H9 (cell line): ENCODE results near the gene SERPING1. TPM values are rescaled to one million over a fixed set of nuclear protein-coding genes. Genes with fewer than 3 reads are reported as not detected.

Experiments used
- DNase-seq: peaks from one replicate; pipeline ENCODE4 v3.0.0-alpha.2; 2017
- H2AFZ ChIP-seq: one replicate; pipeline ENCODE4 v1.6.1; 2013; ENCODE audit warnings: mild to moderate bottlenecking, low read length, control low read depth, moderate library complexity
- H2AK5ac ChIP-seq: 2 replicates; pipeline ENCODE4 v1.6.1; 2013; ENCODE audit warnings: low read length, control low read depth, mixed read lengths; ENCODE audit not compliant: insufficient read length
- H2BK120ac ChIP-seq: one replicate; pipeline ENCODE4 v1.6.1; 2013; ENCODE audit warnings: low read depth, mild to moderate bottlenecking, low read length, control low read depth, inconsistent platforms; ENCODE audit not compliant: poor library complexity, severe bottlenecking
- H2BK12ac ChIP-seq: 2 replicates; pipeline ENCODE4 v1.6.1; 2013; ENCODE audit warnings: low read length, control low read depth, mixed read lengths, low read depth; ENCODE audit not compliant: insufficient read length
- H2BK15ac ChIP-seq: 2 replicates; pipeline ENCODE4 v1.6.1; 2013; ENCODE audit warnings: low read depth, low read length, control low read depth
- H2BK20ac ChIP-seq: one replicate; pipeline ENCODE4 v1.6.1; 2013; ENCODE audit warnings: low read depth, mild to moderate bottlenecking, low read length, control low read depth, inconsistent platforms; ENCODE audit not compliant: poor library complexity, severe bottlenecking
- H2BK5ac ChIP-seq: 2 replicates; pipeline ENCODE4 v1.6.1; 2013; ENCODE audit warnings: low read length, control low read depth, mixed read lengths; ENCODE audit not compliant: insufficient read length
- H3K14ac ChIP-seq: 2 replicates; pipeline ENCODE4 v1.6.1; 2013; ENCODE audit warnings: low read length, control low read depth; ENCODE audit not compliant: insufficient read depth
- H3K18ac ChIP-seq: 2 replicates; pipeline ENCODE4 v1.6.1; 2013; ENCODE audit warnings: low read depth, mild to moderate bottlenecking, mixed read lengths, low read length, control low read depth; ENCODE audit not compliant: insufficient read length
- H3K23ac ChIP-seq: 2 replicates; pipeline ENCODE4 v1.6.1; 2013; ENCODE audit warnings: low read length, control low read depth, mixed read lengths, low read depth; ENCODE audit not compliant: insufficient read length
- H3K23me2 ChIP-seq: 2 replicates; pipeline ENCODE4 v1.6.1; 2013; ENCODE audit warnings: low read depth, mild to moderate bottlenecking, mixed read lengths, low read length, control low read depth; ENCODE audit not compliant: insufficient read length, poor library complexity, severe bottlenecking
- H3K27ac ChIP-seq: 2 replicates; pipeline ENCODE4 v1.5.1; 2013; ENCODE audit warnings: low read length, control low read depth, mixed read lengths, low read depth; ENCODE audit not compliant: insufficient read length
- H3K27me3 ChIP-seq: 2 replicates; pipeline ENCODE4 v1.6.1; 2013; ENCODE audit warnings: low read length, control low read depth, inconsistent platforms; ENCODE audit not compliant: insufficient read depth
- H3K4ac ChIP-seq: 2 replicates; pipeline ENCODE4 v1.6.1; 2013; ENCODE audit warnings: low read depth, mild to moderate bottlenecking, control low read depth, inconsistent platforms, low read length, moderate library complexity
- H3K4me1 ChIP-seq: 2 replicates; pipeline ENCODE4 v1.6.1; 2013; ENCODE audit warnings: low read length, control low read depth, inconsistent platforms; ENCODE audit not compliant: insufficient read depth
- H3K4me2 ChIP-seq: 2 replicates; pipeline ENCODE4 v1.6.1; 2013; ENCODE audit warnings: low read length, control low read depth, mixed read lengths; ENCODE audit not compliant: insufficient read length, insufficient read depth
- H3K56ac ChIP-seq: 2 replicates; pipeline ENCODE4 v1.6.1; 2013; ENCODE audit warnings: low read depth, mild to moderate bottlenecking, mixed read lengths, low read length, control low read depth; ENCODE audit not compliant: insufficient read length
- H3K79me1 ChIP-seq: 2 replicates; pipeline ENCODE4 v1.6.1; 2013; ENCODE audit warnings: low read depth, mild to moderate bottlenecking, moderate library complexity, low read length, control low read depth, inconsistent platforms; ENCODE audit not compliant: insufficient read depth, poor library complexity, severe bottlenecking
- H3K79me2 ChIP-seq: 2 replicates; pipeline ENCODE4 v1.6.1; 2013; ENCODE audit warnings: low read length, control low read depth, inconsistent platforms; ENCODE audit not compliant: insufficient read depth
- H3K9ac ChIP-seq: 2 replicates; pipeline ENCODE4 v1.6.1; 2013; ENCODE audit warnings: low read length, control low read depth, mixed read lengths; ENCODE audit not compliant: insufficient read length; ENCODE audit errors: extremely low read depth
- H3K9me3 ChIP-seq: one replicate; pipeline ENCODE4 v1.6.1; 2013; ENCODE audit warnings: low read depth, low read length, inconsistent platforms; ENCODE audit not compliant: control insufficient read depth
- H3T11ph ChIP-seq: one replicate; pipeline ENCODE4 v1.6.1; 2013; ENCODE audit warnings: mild to moderate bottlenecking, low read length, control low read depth, inconsistent platforms
- H4K20me1 ChIP-seq: one replicate; pipeline ENCODE4 v1.6.1; 2013; ENCODE audit not compliant: control insufficient read depth, insufficient read length, insufficient read depth
- H4K5ac ChIP-seq: 2 replicates; pipeline ENCODE4 v1.6.1; 2013; ENCODE audit warnings: low read depth, mild to moderate bottlenecking, mixed read lengths, low read length, control low read depth; ENCODE audit not compliant: insufficient read length
- H4K8ac ChIP-seq: replicated peaks from 2 replicates; pipeline ENCODE4 v1.6.1; 2013; ENCODE audit warnings: low read length, control low read depth, mixed read lengths, low read depth; ENCODE audit not compliant: insufficient read length
- H4K91ac ChIP-seq: 2 replicates; pipeline ENCODE4 v1.6.1; 2013; ENCODE audit warnings: low read depth, mild to moderate bottlenecking, moderate library complexity, mixed read lengths, low read length, control low read depth; ENCODE audit not compliant: insufficient read length
- H3K27ac Mint-ChIP-seq, 3 experiments: 2 replicates in 2 of 3; 3 replicates in 1 of 3; pipeline ENCODE4 v1.8.0; 2020 to 2021; ENCODE audit warnings: mixed read lengths in 3 of 3, mild to moderate bottlenecking in 1 of 3, moderate library complexity in 1 of 3
- H3K27me3 Mint-ChIP-seq: 2 replicates; pipeline ENCODE4 v1.8.0; 2021; ENCODE audit warnings: low read depth, mild to moderate bottlenecking, moderate library complexity, mixed read lengths
- H3K36me3 Mint-ChIP-seq, 3 experiments: 2 replicates in 2 of 3; 3 replicates in 1 of 3; pipeline ENCODE4 v1.8.0; 2020 to 2021; ENCODE audit warnings: low read depth in 3 of 3, mixed read lengths in 3 of 3; ENCODE audit not compliant: insufficient read depth in 1 of 3
- H3K4me1 Mint-ChIP-seq, 2 experiments: 2 replicates each; pipeline ENCODE4 v1.8.0; 2020; ENCODE audit warnings: mixed read lengths in 2 of 2
- H3K4me3 Mint-ChIP-seq, 2 experiments: 2 replicates in 1 of 2; 3 replicates in 1 of 2; pipeline ENCODE4 v1.8.0; 2020 to 2021; ENCODE audit warnings: mild to moderate bottlenecking in 2 of 2, mixed read lengths in 2 of 2, moderate library complexity in 1 of 2
- H3K9me3 Mint-ChIP-seq, 2 experiments: 2 replicates in 1 of 2; 3 replicates in 1 of 2; pipeline ENCODE4 v1.8.0; 2020; ENCODE audit warnings: mild to moderate bottlenecking in 2 of 2, mixed read lengths in 2 of 2, moderate library complexity in 1 of 2
- CTCF ChIP-seq: fragments of 200-600 bp; sonication (generic); conservative IDR thresholded peaks from 3 replicates; pipeline ENCODE4 v1.8.0; 2021; ENCODE audit warnings: antibody characterized with exemption, mild to moderate bottlenecking
- WGBS: extraction: QIAGEN DNeasy Blood & Tissue Kit; methylation state at CpG from one replicate; pipeline ENCODE4 v1.1.7; 2013; ENCODE audit warnings: missing lambda C conversion rate, low lambda C conversion rate, mixed read lengths; ENCODE audit not compliant: insufficient read length; ENCODE audit errors: extremely low coverage; 5-methylcytosine and 5-hydroxymethylcytosine counted together
- total RNA-seq: library from RNA; stranded (reverse); gene quantifications from 2 replicates; pipeline ENCODE4 v1.2.1, GENCODE V29; 2021

The SERPING1 gene
- total RNA-seq, 1 experiment from 2014 or later: 35.2 TPM

GRCh38 chr11:57644748-57645688, 47.5 kb downstream of the SERPING1 start:
- Histone ChIP-seq H2BK120ac (no peak overlapping the region), H3K79me2 (peaks cover 5% of the 10 kb centered on the region; the same call in 1 of the 2 replicates), H3K4ac (no peak overlapping the region), H4K20me1 (peaks cover 2% of the 10 kb centered on the region), H2BK15ac (no peak overlapping the region), H4K91ac (no peak overlapping the region), H3K56ac (no peak overlapping the region), H3K27ac (no peak overlapping the region), H3K18ac (no peak overlapping the region), H2BK5ac (no peak overlapping the region), H3K27me3 (no peaks in the 10 kb centered on the region), H2BK12ac (no peak overlapping the region), H3K4me2 (no peak overlapping the region), H4K8ac (no peak overlapping the region), H2AK5ac (no peak overlapping the region), H3K79me1 (no peaks in the 10 kb centered on the region), H3K23ac (no peak overlapping the region), H3K14ac (no peak overlapping the region), H4K5ac (no peak overlapping the region), H3K9me3 (no peaks in the 10 kb centered on the region), H3K9ac (no peak overlapping the region), H2BK20ac (no peak overlapping the region), H3T11ph (no peak overlapping the region), H2AFZ (no peak overlapping the region), H3K4me1 (peaks cover 20% of the 10 kb centered on the region), H3K23me2 (peaks cover 22% of the 10 kb centered on the region)
- no CpG with 5 or more reads among the region's 17 CpGs for WGBS
- DNase-seq: peak; percentile 87
- no peaks in the 10 kb centered on the region for H3K9me3 Mint-ChIP-seq
- H3K27me3 Mint-ChIP-seq: no peaks in the 10 kb centered on the region; the same call in 1 of the 2 replicates
- peak overlapping the region in 2 of 3 experiments; percentile 89 to 91; a peak in 5 of 7 replicates for H3K27ac Mint-ChIP-seq
- peaks cover 26 to 51% (median 45%) of the 10 kb centered on the region in 3 experiments for H3K36me3 Mint-ChIP-seq
- H3K4me3 Mint-ChIP-seq: peak overlapping the region in 1 of 2 experiments; percentile 31; a peak in 3 of 5 replicates
- peaks cover 87 to 97% of the 10 kb centered on the region in 2 experiments for H3K4me1 Mint-ChIP-seq
- peak; percentile 94 for TF ChIP-seq CTCF
